Activated naive CD4-positive, alpha-beta T cell treated with anti-CD3 and anti-CD28 coated beads, Interleukin-2, amount 50 U/mL, for 72 hours (primary cell): Measurements from ENCODE around the gene ZKSCAN8. TPM values are rescaled to one million over a fixed set of nuclear protein-coding genes. Genes with fewer than 3 reads are reported as not detected.

Experiments used
- ATAC-seq, 2 donors: fragments of 150-1000 bp; cut with Tn5 transposase; 2 replicates each; pipeline ENCODE4 v1.10.0; 2021; ENCODE audit warnings: mild to moderate bottlenecking in 2 of 2, moderate library complexity in 2 of 2
- DNase-seq, 2 donors: peaks; one replicate each; pipeline ENCODE4 v3.0.0; 2021 to 2022; ENCODE audit warnings: low spot score in 2 of 2
- H3K27ac Mint-ChIP-seq, 2 donors: one replicate each; pipeline ENCODE4 v1.8.0; 2022; ENCODE audit warnings: mild to moderate bottlenecking in 2 of 2, mixed read lengths in 2 of 2
- H3K36me3 Mint-ChIP-seq, 2 donors: one replicate each; pipeline ENCODE4 v1.8.0; 2022; ENCODE audit warnings: mixed read lengths in 2 of 2
- H3K9me3 Mint-ChIP-seq, 2 donors: one replicate each; pipeline ENCODE4 v1.8.0; 2022; ENCODE audit warnings: mixed read lengths in 2 of 2
- total RNA-seq, 2 donors: library from RNA; stranded (reverse); gene quantifications; one replicate each; pipeline ENCODE4 v1.2.3, GENCODE V29; 2022

ZKSCAN8 gene
- total RNA-seq, 2 donors from 2014 or later: 21.7 to 26.0 TPM

- Mint-ChIP-seq H3K27ac (no peak overlapping the region), H3K9me3 (peaks cover 3 to 5% of the 10 kb centered on the region in 2 donors), H3K36me3 (peaks cover 9 to 36% of the 10 kb centered on the region in 2 donors)
- ATAC-seq (no peak), DNase-seq (no peak)
Measured at GRCh38 chr6:28167068-28167467, 25.4 kb downstream of the ZKSCAN8 start.

GRCh38 chr6:28167926-28168325 is 26.2 kb downstream of the ZKSCAN8 start:
- H3K27ac Mint-ChIP-seq: no peak overlapping the region
- ATAC-seq: peak in 1 of 2 donors; percentile 61

DNA sequence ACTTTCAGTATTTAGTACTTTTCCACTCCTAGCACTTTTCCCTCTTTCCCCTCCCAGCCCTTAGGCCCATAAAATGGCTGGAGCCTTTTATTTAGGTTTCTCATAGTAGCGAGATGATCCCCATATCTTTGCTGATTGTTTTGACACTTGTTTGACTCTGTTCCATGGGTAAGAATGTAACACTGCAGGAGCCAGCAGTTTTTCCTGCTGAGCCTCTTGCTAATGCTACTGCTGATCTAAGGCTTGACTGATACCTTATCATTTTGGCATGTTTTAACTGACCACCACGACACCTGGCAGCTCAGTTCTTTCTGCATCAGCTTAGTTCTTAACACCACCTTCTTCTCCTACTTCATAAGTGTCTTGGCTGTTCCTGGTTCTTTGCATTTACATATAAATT is 29.6 kb downstream of the ZKSCAN8 start:
- no peak for DNase-seq
- Mint-ChIP-seq H3K27ac (no peak overlapping the region), H3K36me3 (peaks cover 2 to 22% of the 10 kb centered on the region in 2 donors), H3K9me3 (peaks cover 0 to 3% of the 10 kb centered on the region in 2 donors)
- no peak for ATAC-seq

More at GRCh38 chr6:28167926-28168325, 26.2 kb downstream of the ZKSCAN8 start:
- H3K36me3 Mint-ChIP-seq: peaks cover under 1 to 30% of the 10 kb centered on the region in 2 donors
- H3K9me3 Mint-ChIP-seq: no peaks in the 10 kb centered on the region
- no peak for DNase-seq

DNA sequence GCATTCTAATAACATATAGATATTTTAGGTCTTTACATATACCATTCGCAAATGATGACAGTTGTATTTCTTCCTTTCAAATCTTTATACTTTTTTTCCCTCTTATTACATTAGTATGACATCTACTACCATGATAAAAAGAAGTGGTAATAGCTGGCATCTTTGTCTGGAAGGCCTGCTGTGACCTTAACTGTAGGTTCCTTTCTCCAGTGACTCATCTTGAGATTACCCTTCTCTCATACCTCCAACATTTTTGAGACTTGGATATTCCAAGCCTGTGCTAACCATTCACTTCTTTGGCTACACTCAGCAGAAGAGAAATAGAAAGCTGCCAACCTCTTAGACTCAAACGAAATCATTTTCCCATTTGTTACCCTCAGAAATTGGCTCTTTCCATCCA is 30.3 kb downstream of the ZKSCAN8 start:
- Mint-ChIP-seq H3K36me3 (peaks cover 7 to 15% of the 10 kb centered on the region in 2 donors), H3K27ac (no peak overlapping the region), H3K9me3 (peaks cover 0 to 8% of the 10 kb centered on the region in 2 donors)
- ATAC-seq: no peak
- no peak for DNase-seq

DNA sequence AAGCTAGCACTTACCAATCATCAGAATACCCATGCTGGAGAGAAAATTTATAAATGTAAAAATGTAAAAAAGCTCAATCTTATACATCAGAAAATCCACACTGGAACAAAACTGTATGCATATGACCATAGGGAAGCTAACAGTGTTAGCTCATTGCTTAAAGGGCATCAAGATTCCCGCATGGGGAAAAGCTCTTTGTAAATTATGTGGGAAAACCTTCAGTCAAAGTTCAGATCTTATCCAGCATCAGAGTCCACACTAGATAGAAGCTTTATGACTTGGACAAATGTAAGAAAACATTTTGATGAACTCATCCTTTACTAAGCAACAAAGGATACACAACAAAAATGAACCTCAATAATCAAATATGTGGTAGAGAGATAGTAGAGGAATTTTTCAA is 34.7 kb downstream of the ZKSCAN8 start:
- Mint-ChIP-seq H3K36me3 (peaks cover 2 to 7% of the 10 kb centered on the region in 2 donors), H3K9me3 (peaks cover 0 to 8% of the 10 kb centered on the region in 2 donors), H3K27ac (no peak overlapping the region)
- ATAC-seq (no peak), DNase-seq (no peak)

GRCh38 chr6:28182255-28182654 is 40.6 kb downstream of the ZKSCAN8 start:
- ATAC-seq (no peak), DNase-seq (no peak)
- H3K36me3 Mint-ChIP-seq: peaks cover 4 to 6% of the 10 kb centered on the region in 2 donors
- peaks cover 11 to 21% of the 10 kb centered on the region in 2 donors for H3K9me3 Mint-ChIP-seq
- no peak overlapping the region for H3K27ac Mint-ChIP-seq

GRCh38 chr6:28188111-28188979 is 46.7 kb downstream of the ZKSCAN8 start:
- ATAC-seq: no peak
- peaks cover 32 to 34% of the 10 kb centered on the region in 2 donors for H3K36me3 Mint-ChIP-seq
- H3K27ac Mint-ChIP-seq: no peak overlapping the region
- H3K9me3 Mint-ChIP-seq: peaks cover 32 to 33% of the 10 kb centered on the region in 2 donors
- no peak for DNase-seq

GRCh38 chr6:28200020-28200419 is 58.3 kb downstream of the ZKSCAN8 start:
- ATAC-seq (no peak), DNase-seq (no peak)
- H3K36me3 Mint-ChIP-seq: peaks cover 29 to 30% of the 10 kb centered on the region in 2 donors

DNA sequence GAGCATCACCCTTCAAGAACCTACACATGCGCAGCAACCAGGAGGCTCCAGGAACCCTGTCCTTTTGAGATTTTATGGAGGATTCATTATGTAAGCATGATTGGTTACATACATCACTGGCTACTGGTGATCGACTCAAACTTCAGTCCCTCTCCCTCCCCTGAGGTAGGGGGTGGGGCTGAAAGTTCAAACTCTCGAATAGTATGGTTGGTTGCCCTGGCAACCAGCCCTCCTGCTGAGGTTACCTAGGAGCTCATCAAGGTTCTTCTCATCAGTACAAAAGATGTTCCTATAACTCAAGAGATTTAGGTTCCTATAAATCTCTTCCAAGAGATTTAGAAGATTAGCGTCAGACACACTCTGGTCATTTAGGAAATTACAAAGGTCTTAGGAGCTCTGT is 61.5 kb downstream of the ZKSCAN8 start:
- peaks cover 15 to 29% of the 10 kb centered on the region in 2 donors for H3K36me3 Mint-ChIP-seq
- peaks cover 9 to 16% of the 10 kb centered on the region in 2 donors for H3K9me3 Mint-ChIP-seq
- H3K27ac Mint-ChIP-seq: no peak overlapping the region
- ATAC-seq: no peak
- DNase-seq: no peak

More at GRCh38 chr6:28200020-28200419, 58.3 kb downstream of the ZKSCAN8 start:
- H3K9me3 Mint-ChIP-seq: peaks cover 25 to 26% of the 10 kb centered on the region in 2 donors
- no peak overlapping the region for H3K27ac Mint-ChIP-seq

GRCh38 chr6:28205879-28206278 is 64.2 kb downstream of the ZKSCAN8 start:
- H3K27ac Mint-ChIP-seq: no peak overlapping the region
- no peak for DNase-seq
- peaks cover 6 to 9% of the 10 kb centered on the region in 2 donors for H3K9me3 Mint-ChIP-seq
- H3K36me3 Mint-ChIP-seq: peaks cover 7 to 28% of the 10 kb centered on the region in 2 donors
- no peak for ATAC-seq

DNA sequence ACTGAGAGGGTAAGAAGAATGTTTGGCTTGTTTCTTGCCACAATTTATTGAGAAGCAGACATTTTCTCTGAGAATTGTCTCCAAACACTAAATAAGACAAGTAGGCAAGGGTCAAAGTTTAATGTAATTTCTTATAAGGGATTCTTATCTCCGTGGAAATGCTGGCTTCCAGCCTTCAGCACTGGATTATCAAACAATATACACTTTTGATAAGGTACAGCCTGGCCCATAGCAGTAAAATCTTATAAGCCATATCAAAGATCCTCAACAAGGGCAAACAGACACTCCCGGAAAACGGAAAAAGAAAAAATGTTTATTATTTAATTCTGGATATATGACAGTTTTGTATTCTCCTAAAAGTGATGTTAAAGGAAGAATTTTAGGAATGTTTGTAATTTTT is 64.8 kb downstream of the ZKSCAN8 start:
- peaks cover 6 to 9% of the 10 kb centered on the region in 2 donors for H3K9me3 Mint-ChIP-seq
- no peak for ATAC-seq
- DNase-seq: no peak
- H3K36me3 Mint-ChIP-seq: peaks cover 7 to 28% of the 10 kb centered on the region in 2 donors
- H3K27ac Mint-ChIP-seq: no peak overlapping the region

DNA sequence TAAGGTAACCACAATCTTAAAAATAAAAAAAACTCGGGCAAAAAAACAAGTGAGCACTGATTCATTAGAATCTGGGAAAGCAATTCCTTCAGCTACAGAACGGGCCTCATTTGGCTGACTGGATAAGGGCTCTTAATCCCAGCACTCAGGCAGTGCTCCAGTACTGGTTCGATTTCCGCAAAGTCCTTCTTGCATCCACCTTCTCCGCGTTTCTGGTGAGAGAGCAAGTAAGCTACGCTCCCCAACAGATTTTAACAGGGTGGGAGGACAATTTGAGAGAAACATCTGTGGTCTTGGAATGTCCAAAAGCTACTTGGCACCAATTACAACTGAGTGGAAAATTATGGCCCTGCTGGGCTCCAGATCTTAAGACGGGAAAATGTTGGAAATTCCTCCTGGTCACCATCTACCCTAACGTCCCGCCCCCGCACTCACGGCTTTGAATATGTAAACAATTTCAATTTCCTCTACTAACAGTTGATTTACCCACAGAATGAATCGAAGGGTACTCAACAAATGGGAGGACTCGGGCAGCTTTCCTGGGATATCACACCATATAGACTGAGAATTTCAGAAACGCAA is 65.3 kb downstream of the ZKSCAN8 start:
- DNase-seq: no peak
- Mint-ChIP-seq H3K27ac (no peak overlapping the region), H3K9me3 (peaks cover 6 to 9% of the 10 kb centered on the region in 2 donors), H3K36me3 (peaks cover 7 to 33% of the 10 kb centered on the region in 2 donors)
- ATAC-seq: no peak

GRCh38 chr6:28207510-28208110 is 65.9 kb downstream of the ZKSCAN8 start:
- peak in 1 of 2 donors; percentile 42 for DNase-seq
- H3K9me3 Mint-ChIP-seq: peaks cover 6 to 9% of the 10 kb centered on the region in 2 donors

DNA sequence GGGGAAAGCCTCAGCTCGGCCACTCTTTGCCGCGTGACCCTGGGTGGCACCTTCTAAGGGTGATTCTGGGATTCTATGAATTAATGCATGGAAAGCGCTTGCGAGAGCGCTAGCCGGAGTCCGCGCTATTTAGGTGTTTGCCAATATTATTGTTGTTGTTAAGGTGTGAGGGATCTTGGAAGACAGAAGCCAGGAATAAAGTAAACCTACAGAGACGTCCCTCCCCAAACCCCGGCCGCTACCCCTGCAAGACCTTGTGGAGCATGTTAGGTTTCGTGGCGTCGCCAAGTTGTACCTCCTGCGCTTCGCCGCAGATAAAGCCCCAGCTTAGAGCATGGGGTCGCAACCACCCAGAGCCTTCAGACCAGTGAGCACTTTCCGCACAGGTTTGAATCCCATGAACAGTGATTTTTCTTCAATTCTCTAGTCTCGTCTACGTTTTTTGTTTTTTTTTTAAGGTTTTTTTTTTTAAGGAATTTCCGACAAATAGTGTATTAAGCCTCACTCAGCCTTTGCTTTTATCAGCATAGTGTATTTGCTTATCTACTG is 66.5 kb downstream of the ZKSCAN8 start:
- no peak for DNase-seq
- Mint-ChIP-seq H3K27ac (no peak overlapping the region), H3K9me3 (peaks cover 6 to 9% of the 10 kb centered on the region in 2 donors), H3K36me3 (peaks cover 7 to 38% of the 10 kb centered on the region in 2 donors)
- peak in 1 of 2 donors; percentile 2 for ATAC-seq

More at GRCh38 chr6:28207510-28208110, 65.9 kb downstream of the ZKSCAN8 start:
- ATAC-seq: peak; percentile 75 to 77
- Mint-ChIP-seq H3K36me3 (peaks cover 7 to 38% of the 10 kb centered on the region in 2 donors), H3K27ac (no peak overlapping the region)
